HCT116 (cell line): ENCODE data around the gene FXYD1. TPM values are rescaled to one million over a fixed set of nuclear protein-coding genes. Genes with fewer than 3 reads are reported as not detected.
"Not testable (repeated sequence)": the region's sequence is repeated elsewhere in the genome, so short reads cannot be mapped to it uniquely, and the experiment has no call there.

ENCODE experiments used
- ATAC-seq: fragments of 200-7000 bp; cut with Tn5 transposase; 2 replicates; pipeline ENCODE4 v1.9.1; 2020; ENCODE audit warnings: mild to moderate bottlenecking, moderate library complexity
- BruUV-seq: library from RNA; stranded (reverse); fragments of 400-500 nt; replicated peaks from 2 replicates; lab custom pipeline; 2021; lab: Mats Ljungman, UMichigan
- CTCF ChIA-PET: fragments of 300-600 bp; sonication (Branson Sonifier 250); formaldehyde crosslinking; loops from one replicate; lab custom pipeline; 2021; ENCODE audit warnings: antibody characterized with exemption; lab: Charles Lee
- POLR2A ChIA-PET: fragments of 300-600, 350-600 bp; sonication (Branson Sonifier 250); formaldehyde crosslinking; loops from one replicate; lab custom pipeline; 2021; ENCODE audit warnings: antibody characterized with exemption; lab: Charles Lee
- RAD21 ChIA-PET, 2 experiments: fragments of 300-600 bp; sonication (Branson Sonifier 250); formaldehyde crosslinking; loops; one replicate each; lab custom pipeline; 2023; ENCODE audit warnings: low total read pairs in 2 of 2; ENCODE audit not compliant: uncharacterized antibody in 2 of 2, unreplicated experiment in 2 of 2, low non-redundant PET in 1 of 2; lab: Charles Lee
- DNase-seq: peaks from one replicate; pipeline ENCODE4 v3.0.0-alpha.2; 2010; ENCODE audit warnings: low read depth, low spot score
- H2AFZ ChIP-seq: fragments of 200-600 bp; shearing (Covaris generic), sonication (generic); 2 replicates; pipeline ENCODE4 v1.6.1; 2017; ENCODE audit warnings: low read depth, mixed run types, mixed read lengths, antibody characterized with exemption, low read length; ENCODE audit not compliant: poor library complexity, severe bottlenecking
- H3K27ac ChIP-seq: 2 replicates; pipeline ENCODE4 v1.5.1; 2012; ENCODE audit warnings: low read depth, low read length
- H3K27me3 ChIP-seq: fragments of 200-600 bp; sonication (generic); 2 replicates; pipeline ENCODE4 v1.6.1; 2016; ENCODE audit warnings: mixed run types, low read length, mixed read lengths; ENCODE audit not compliant: insufficient read depth
- H3K36me3 ChIP-seq, 2 experiments: fragments of 200-500 bp in 1 of 2; fragments of 200-600 bp in 1 of 2; sonication (Bioruptor generic) in 1 of 2; sonication (generic) in 1 of 2; 2 replicates each; pipeline versions ENCODE4 v1.5.1 to v1.6.1; 2014 to 2016; ENCODE audit warnings: low read length in 2 of 2, inconsistent platforms in 1 of 2, mixed read lengths in 1 of 2, mixed run types in 1 of 2; ENCODE audit not compliant: insufficient read depth in 2 of 2, control insufficient read depth in 1 of 2
- H3K4me1 ChIP-seq, 2 experiments: fragments of 200-600 bp in 1 of 2; sonication (generic) in 1 of 2; 2 replicates each; pipeline versions ENCODE4 v1.5.1 to v1.6.1; 2012 to 2017; ENCODE audit warnings: low read length in 2 of 2, inconsistent platforms in 1 of 2, mild to moderate bottlenecking in 1 of 2, mixed read lengths in 1 of 2, mixed run types in 1 of 2, moderate library complexity in 1 of 2; ENCODE audit not compliant: insufficient read depth in 2 of 2, control insufficient read depth in 1 of 2
- H3K4me2 ChIP-seq: fragments of 200-600 bp; sonication (generic); 2 replicates; pipeline ENCODE4 v1.6.1; 2017; ENCODE audit warnings: mixed run types, low read length, mixed read lengths
- H3K4me3 ChIP-seq, 2 experiments: fragments of 200-600 bp in 1 of 2; sonication (generic) in 1 of 2; replicated peaks in 1 of 2; 2 replicates each; pipeline ENCODE4 v1.5.1; 2011 to 2016; ENCODE audit warnings: low read length in 2 of 2, control low read depth in 1 of 2, low read depth in 1 of 2, mild to moderate bottlenecking in 1 of 2, mixed read lengths in 1 of 2, mixed run types in 1 of 2
- H3K79me2 ChIP-seq: fragments of 200-600 bp; sonication (generic); 2 replicates; pipeline ENCODE4 v1.6.1; 2017; ENCODE audit warnings: mild to moderate bottlenecking, mixed run types, low read length, moderate library complexity, mixed read lengths; ENCODE audit not compliant: insufficient read depth
- H3K9ac ChIP-seq: fragments of 200-600 bp; sonication (generic); 2 replicates; pipeline ENCODE4 v1.6.1; 2016; ENCODE audit warnings: low read length, mixed read lengths
- H3K9me2 ChIP-seq: fragments of 200-600 bp; sonication (generic), shearing (Covaris generic); 2 replicates; pipeline ENCODE4 v1.6.1; 2017; ENCODE audit warnings: mixed run types, mild to moderate bottlenecking, moderate library complexity; ENCODE audit not compliant: insufficient read depth
- H3K9me3 ChIP-seq, 2 experiments: fragments of 200-500 bp in 1 of 2; fragments of 200-600 bp in 1 of 2; sonication (Bioruptor generic) in 1 of 2; sonication (generic) in 1 of 2; 2 replicates each; pipeline ENCODE4 v1.6.1; 2014 to 2017; ENCODE audit warnings: low read length in 2 of 2, mixed read lengths in 2 of 2, inconsistent platforms in 1 of 2, low read depth in 1 of 2, mild to moderate bottlenecking in 1 of 2, mixed run types in 1 of 2, moderate library complexity in 1 of 2; ENCODE audit not compliant: control insufficient read depth in 1 of 2, insufficient read depth in 1 of 2
- H4K20me1 ChIP-seq: fragments of 200-600 bp; sonication (generic), shearing (Covaris generic); 2 replicates; pipeline ENCODE4 v1.6.1; 2017; ENCODE audit warnings: mixed run types, mild to moderate bottlenecking, moderate library complexity; ENCODE audit not compliant: insufficient read depth
- ELF1 ChIP-seq: IDR thresholded peaks from 2 replicates; pipeline ENCODE4 v1.6.1; 2012; ENCODE audit warnings: low read depth, borderline replicate concordance
- TCF7L2 ChIP-seq: IDR thresholded peaks from 2 replicates; pipeline ENCODE4 v1.7.0; 2011; ENCODE audit warnings: borderline replicate concordance, inconsistent platforms; ENCODE audit not compliant: insufficient read depth, insufficient read length; ENCODE audit errors: extremely low read depth
- ZBTB33 ChIP-seq: IDR thresholded peaks from 2 replicates; pipeline ENCODE4 v1.6.1; 2011; ENCODE audit warnings: mild to moderate bottlenecking, low read length, moderate library complexity; ENCODE audit not compliant: insufficient replicate concordance; ENCODE audit errors: extremely low read depth
- ZFX ChIP-seq: fragments of 450-650 bp; IDR thresholded peaks from 2 replicates; pipeline ENCODE4 v1.6.1; 2017
- ZNF274 ChIP-seq: fragments of 200-500 bp; sonication (Bioruptor generic); IDR thresholded peaks from 2 replicates; pipeline ENCODE4 v1.6.1; 2014; ENCODE audit warnings: mild to moderate bottlenecking, low read depth, low read length, inconsistent platforms
- intact Hi-C: fragments of 100-400 bp; cut with micrococcal nuclease; formaldehyde crosslinking; loops from 2 replicates; pipeline ENCODE4 v1.10.0; 2022
- total RNA-seq: library from RNA; stranded (reverse); gene quantifications from one replicate; pipeline ENCODE4 v1.2.1, GENCODE V29; 2021; ENCODE audit not compliant: unreplicated experiment

FXYD1 gene
- total RNA-seq, 1 experiment from 2014 or later = 7.8 TPM

GRCh38 chr19:35128398-35129057 is 10.1 kb upstream of the FXYD1 start (continued):
- no peak for TF ChIP-seq ZBTB33
- TF ChIP-seq ZFX = no peak
- TF ChIP-seq ZNF274 = no peak
- TF ChIP-seq TCF7L2 = no peak
- no peak for TF ChIP-seq ELF1

DNA sequence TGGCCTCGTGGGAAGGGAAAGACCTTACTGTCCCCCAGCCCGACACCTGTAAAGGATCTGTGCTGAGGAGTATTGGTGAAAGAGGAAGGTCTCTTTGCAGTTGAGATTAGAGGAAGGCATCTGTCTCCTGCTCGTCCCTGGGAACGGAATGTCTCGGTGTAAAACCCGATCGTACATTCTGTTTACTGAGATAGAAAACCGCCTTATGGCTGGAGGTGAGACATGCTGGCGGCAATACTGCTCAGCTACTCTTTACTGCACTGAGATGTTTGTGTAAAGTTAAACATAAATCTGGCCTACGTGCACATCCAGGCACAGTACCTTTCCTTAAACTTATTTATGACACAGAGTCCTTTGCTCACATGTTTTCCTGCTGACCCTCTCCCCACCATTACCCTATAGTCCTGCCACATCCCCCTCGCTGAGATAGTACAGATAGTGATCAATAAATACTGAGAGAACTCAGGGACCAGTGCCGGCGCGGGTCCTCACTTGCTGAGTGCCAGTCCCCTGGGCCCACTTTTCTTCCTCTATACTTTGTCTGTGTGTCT is 8.8 kb upstream of the FXYD1 start:
- RAD21 ChIA-PET, BruUV-seq, H3K27ac ChIP-seq, H3K36me3 ChIP-seq, ATAC-seq, H3K4me2 ChIP-seq, H3K79me2 ChIP-seq, H4K20me1 ChIP-seq, H2AFZ ChIP-seq, H3K9me2 ChIP-seq, DNase-seq, H3K9me3 ChIP-seq, H3K27me3 ChIP-seq, H3K9ac ChIP-seq, H3K4me3 ChIP-seq: not testable (repeated sequence)
- H3K4me1 ChIP-seq = peaks cover 5 to 12% of the 10 kb centered on the region in 2 experiments
- ChIA-PET POLR2A (interaction anchor here (1.5 kb wide), 1 partner anchor 11 kb away, joined by 4 read pairs; no protein-coding TSS in a partner anchor), CTCF (interaction anchor here (0.8 to 1.6 kb wide), 3 partner anchors 11 to 63 kb away, joined by 3 to 5 read pairs (median 4); partner anchors contain the start of gene FXYD5)
- intact Hi-C loops = loop anchor here (10.0 kb wide), 1 partner anchor 155 kb away; no protein-coding TSS in a partner anchor
